A375 (cell line): ENCODE measurements around the gene TLR3. TPM values are rescaled to one million over a fixed set of nuclear protein-coding genes. Genes with fewer than 3 reads are reported as not detected.

ENCODE experiments used
- small RNA-seq: library from RNA; depleted of rRNA; stranded (forward); fragments of <200 nt; gene quantifications from one replicate; pipeline ENCODE3, GENCODE V24; 2014
- total RNA-seq: library from RNA; depleted of rRNA; stranded (reverse); fragments of >200 nt; shearing (Covaris generic); gene quantifications from 2 replicates; pipeline ENCODE4 v1.2.3, GENCODE V29; 2014; rRNA removed

Gene TLR3
- total RNA-seq, result 2.0 and 2.9 TPM in 2 replicates

GRCh38 chr4:186068581-186069348 is at the start of gene TLR3:
Gene TLR3 (plus strand): TSS chr4:186069156. CDS start chr4:186076620, 7,464 bp downstream.

GRCh38 chr4:186104114-186104889 is 35.3 kb downstream of the TLR3 start, which contains the start of gene FAM149A:
Gene FAM149A (plus strand): TSS chr4:186104704.

Small RNA genes lying within 50 kb of the gene (small RNA-seq; reads per million reads assigned to genes)
- gene RF00322 (not detected), gene RNU4-64P (not detected)

Other genes with a start within 250 kb of the TLR3 start
- gene FAM149A, start 35.5 kb downstream of the TLR3 start, total RNA-seq, result 0.57 and 2.6 TPM in 2 replicates
- gene CYP4V2, start 122.4 kb downstream of the TLR3 start, total RNA-seq, result 12.8 and 13.7 TPM in 2 replicates
- not detected in 2 replicates for gene KLKB1, start 158.4 kb downstream of the TLR3 start, total RNA-seq
- not detected in 2 replicates for gene F11, start 197.0 kb downstream of the TLR3 start, total RNA-seq